Urinary bladder (tissue), 4 donors: ENCODE data around the gene HSD17B10. TPM values are rescaled to one million over a fixed set of nuclear protein-coding genes. Genes with fewer than 3 reads are reported as not detected.
A peak's percentile ranks its signal among the peaks of the same experiment; 100 is the strongest.
"Not testable (repeated sequence)": the region's sequence is repeated elsewhere in the genome, so short reads cannot be mapped to it uniquely, and the experiment has no call there.

ENCODE experiments used
- DNase-seq: peaks from one replicate; pipeline ENCODE4 v3.0.0-alpha.2; 2015; ENCODE audit errors: extremely low spot score
- H3K27ac ChIP-seq: one replicate; pipeline ENCODE4 v1.5.1; 2013; ENCODE audit warnings: low read depth, mild to moderate bottlenecking, moderate library complexity
- H3K36me3 ChIP-seq: one replicate; pipeline ENCODE4 v1.6.1; 2013; ENCODE audit warnings: mild to moderate bottlenecking, moderate library complexity; ENCODE audit not compliant: insufficient read depth
- H3K4me1 ChIP-seq: one replicate; pipeline ENCODE4 v1.6.1; 2013; ENCODE audit warnings: mild to moderate bottlenecking, moderate library complexity; ENCODE audit not compliant: insufficient read depth
- H3K4me3 ChIP-seq: one replicate; pipeline ENCODE4 v1.5.1; 2013; ENCODE audit warnings: low read depth, low read length
- WGBS: extraction: QIAGEN DNeasy Blood & Tissue Kit; methylation state at CpG from one replicate; pipeline ENCODE4 v1.1.7; 2013; 5-methylcytosine and 5-hydroxymethylcytosine counted together
- polyA plus RNA-seq: library from polyadenylated mRNA; stranded (reverse); fragments of 200-250 nt; gene quantifications from one replicate; pipeline ENCODE4 v1.2.3, GENCODE V29; 2013
- small RNA-seq: library from RNA; depleted of rRNA; stranded (forward); fragments of <200 nt; gene quantifications from one replicate; pipeline ENCODE3, GENCODE V24; 2014
- total RNA-seq: library from RNA; depleted of rRNA; stranded (reverse); fragments of >200 nt; gene quantifications from one replicate; pipeline ENCODE4 v1.2.3, GENCODE V29; 2014
- donor health status: healthy with polysubstance abuse.
- donor health status: healthy.

The HSD17B10 gene
- total and polyA plus RNA-seq, 2 donors, result 28.7 to 90.4 TPM

- Histone ChIP-seq H3K27ac (peak overlapping the region; percentile 91), H3K4me3 (peak overlapping the region; percentile 61), H3K4me1 (peaks cover 2% of the 10 kb centered on the region), H3K36me3 (no peaks in the 10 kb centered on the region)
- no peak for DNase-seq
- WGBS, result under 1% methylated on average over 15 of the region's 15 CpGs
These were observed 12.4 kb downstream of the HSD17B10 start for GRCh38 chrX:53421772-53422085.

GRCh38 chrX:53421125-53421524 lies 13.0 kb downstream of the HSD17B10 start:
- H3K36me3 ChIP-seq, result no peaks in the 10 kb centered on the region
- peak overlapping the region; percentile 61 for H3K4me3 ChIP-seq
- H3K4me1 ChIP-seq, result peaks cover 2% of the 10 kb centered on the region
- H3K27ac ChIP-seq, result no peak overlapping the region
- DNase-seq, result no peak
- 18% methylated on average over 2 of the region's 2 CpGs for WGBS

- not testable (repeated sequence) for DNase-seq, H3K4me1 ChIP-seq, H3K36me3 ChIP-seq, H3K4me3 ChIP-seq, H3K27ac ChIP-seq
- 90% methylated on average over 3 of the region's 3 CpGs for WGBS
These were observed 13.8 kb downstream of the HSD17B10 start for GRCh38 chrX:53420351-53420750.

GRCh38 chrX:53412446-53412845 lies 21.7 kb downstream of the HSD17B10 start:
- Histone ChIP-seq H3K36me3 (peaks cover 5% of the 10 kb centered on the region), H3K27ac (no peak overlapping the region), H3K4me3 (no peak overlapping the region), H3K4me1 (no peaks in the 10 kb centered on the region)
- 92% methylated on average over 2 of the region's 2 CpGs for WGBS
- DNase-seq, result no peak

GRCh38 chrX:53403535-53403934 lies 30.6 kb downstream of the HSD17B10 start:
- no peaks in the 10 kb centered on the region for H3K4me1 ChIP-seq
- DNase-seq, result no peak
- WGBS, result 96% methylated on average over 10 of the region's 10 CpGs
- H3K27ac ChIP-seq, result no peak overlapping the region
- H3K4me3 ChIP-seq, result no peak overlapping the region
- H3K36me3 ChIP-seq, result no peaks in the 10 kb centered on the region

- Histone ChIP-seq H3K4me3 (no peak overlapping the region), H3K36me3 (peaks cover 2% of the 10 kb centered on the region), H3K4me1 (no peaks in the 10 kb centered on the region), H3K27ac (no peak overlapping the region)
- DNase-seq, result no peak
- WGBS, result 97% methylated on average over 1 of the region's 1 CpG
These were observed 36.0 kb downstream of the HSD17B10 start for GRCh38 chrX:53398216-53398615.

- no peak for DNase-seq
- Histone ChIP-seq H3K4me1 (no peaks in the 10 kb centered on the region), H3K36me3 (peaks cover 2% of the 10 kb centered on the region), H3K27ac (no peak overlapping the region), H3K4me3 (no peak overlapping the region)
- WGBS, result 96% methylated on average over 2 of the region's 2 CpGs
These were observed 38.4 kb downstream of the HSD17B10 start for GRCh38 chrX:53395605-53396298.

GRCh38 chrX:53383376-53384076 lies 50.6 kb downstream of the HSD17B10 start:
- DNase-seq, result no peak
- Histone ChIP-seq H3K4me1 (no peaks in the 10 kb centered on the region), H3K36me3 (peaks cover 3% of the 10 kb centered on the region), H3K4me3 (no peak overlapping the region), H3K27ac (no peak overlapping the region)
- WGBS, result 80% methylated on average over 4 of the region's 4 CpGs

Small RNAs within 50 kb of the gene (small RNA-seq; reads per million reads assigned to genes)
- gene MIR6857 (0.12 reads per million), gene VTRNA3-1P (not detected)

Other genes with a start within 250 kb of the HSD17B10 start
- 76.7 TPM for gene KDM5C, start 209.2 kb downstream of the HSD17B10 start, total RNA-seq
- 33.1 TPM for gene KDM5C, start 209.2 kb downstream of the HSD17B10 start, polyA plus RNA-seq
- 6.6 TPM for gene IQSEC2, start 152.8 kb downstream of the HSD17B10 start, total RNA-seq
- gene IQSEC2, start 152.8 kb downstream of the HSD17B10 start, polyA plus RNA-seq, result 15.7 TPM
- 15.2 TPM for gene SMC1A, start 11.7 kb downstream of the HSD17B10 start, total RNA-seq
- 26.1 TPM for gene SMC1A, start 11.7 kb downstream of the HSD17B10 start, polyA plus RNA-seq
- 0.32 TPM for gene RIBC1, start 11.5 kb downstream of the HSD17B10 start, total RNA-seq
- 1.3 TPM for gene RIBC1, start 11.5 kb downstream of the HSD17B10 start, polyA plus RNA-seq